Naive thymus-derived CD4-positive, alpha-beta T cell (primary cell): ENCODE measurements around the gene GABARAPL1. TPM values are rescaled to one million over a fixed set of nuclear protein-coding genes. Genes with fewer than 3 reads are reported as not detected.
A peak's percentile ranks its signal among the peaks of the same experiment; 100 is the strongest.

Experiments
- ATAC-seq: fragments of 150-1000 bp; cut with Tn5 transposase; 2 replicates; pipeline ENCODE4 v1.10.0; 2021; ENCODE audit warnings: mild to moderate bottlenecking, moderate library complexity
- CTCF ChIA-PET: fragments of 350-600 bp; sonication (Branson Sonifier 250); formaldehyde crosslinking; loops from one replicate; lab custom pipeline; 2021; ENCODE audit warnings: antibody characterized with exemption; lab: Charles Lee
- POLR2A ChIA-PET: fragments of 350-600 bp; sonication (Branson Sonifier 250); formaldehyde crosslinking; loops from one replicate; lab custom pipeline; 2021; ENCODE audit warnings: antibody characterized with exemption, inconsistent platforms; lab: Charles Lee
- DNase-seq, 9 donors: peaks; one replicate each; pipeline versions ENCODE4 v3.0.0 to v3.0.0-alpha.2; 2020 to 2022; ENCODE audit warnings: mixed read lengths in 1 of 9
- H3K27ac ChIP-seq: one replicate; pipeline ENCODE4 v1.7.0; 2013; ENCODE audit warnings: mild to moderate bottlenecking, low read depth, low read length, moderate library complexity
- H3K27me3 ChIP-seq, 2 donors: one replicate each; pipeline ENCODE4 v1.7.0; 2013; ENCODE audit warnings: low read length in 2 of 2, mild to moderate bottlenecking in 2 of 2, moderate library complexity in 2 of 2; ENCODE audit not compliant: control insufficient read depth in 2 of 2, insufficient read depth in 2 of 2
- H3K36me3 ChIP-seq, 3 experiments: 1 replicate in 2 of 3; 2 replicates in 1 of 3; pipeline ENCODE4 v1.7.0; 2013; ENCODE audit warnings: low read length in 3 of 3, mild to moderate bottlenecking in 3 of 3, moderate library complexity in 1 of 3; ENCODE audit not compliant: insufficient read depth in 3 of 3, control insufficient read depth in 2 of 3
- H3K4me1 ChIP-seq, 2 donors: one replicate each; pipeline ENCODE4 v1.7.0; 2013; ENCODE audit warnings: low read length in 2 of 2, mild to moderate bottlenecking in 2 of 2, moderate library complexity in 1 of 2; ENCODE audit not compliant: control insufficient read depth in 2 of 2, insufficient read depth in 2 of 2
- H3K4me3 ChIP-seq: 2 replicates; pipeline ENCODE4 v1.7.0; 2013; ENCODE audit warnings: mild to moderate bottlenecking, low read length
- H3K9me3 ChIP-seq, 3 experiments: 1 replicate in 2 of 3; 2 replicates in 1 of 3; pipeline ENCODE4 v1.7.0; 2013; ENCODE audit warnings: low read length in 3 of 3; ENCODE audit not compliant: control insufficient read depth in 2 of 3
- H3K27ac Mint-ChIP-seq, 9 donors: one replicate each; pipeline ENCODE4 v1.8.0; 2020 to 2022; ENCODE audit warnings: mixed read lengths in 9 of 9, mild to moderate bottlenecking in 8 of 9, moderate library complexity in 5 of 9, inconsistent platforms in 2 of 9
- H3K27me3 Mint-ChIP-seq, 5 donors: one replicate each; pipeline ENCODE4 v1.8.0; 2021 to 2022; ENCODE audit warnings: mixed read lengths in 5 of 5, mild to moderate bottlenecking in 1 of 5
- H3K36me3 Mint-ChIP-seq, 5 donors: one replicate each; pipeline ENCODE4 v1.8.0; 2020 to 2022; ENCODE audit warnings: mixed read lengths in 5 of 5, mild to moderate bottlenecking in 3 of 5, inconsistent platforms in 1 of 5
- H3K4me1 Mint-ChIP-seq, 7 donors: one replicate each; pipeline ENCODE4 v1.8.0; 2020 to 2022; ENCODE audit warnings: mixed read lengths in 7 of 7, mild to moderate bottlenecking in 3 of 7, inconsistent platforms in 1 of 7
- H3K4me3 Mint-ChIP-seq, 10 donors: one replicate each; pipeline ENCODE4 v1.8.0; 2020 to 2022; ENCODE audit warnings: mild to moderate bottlenecking in 10 of 10, mixed read lengths in 10 of 10, moderate library complexity in 6 of 10, inconsistent platforms in 2 of 10
- H3K9me3 Mint-ChIP-seq, 11 donors: one replicate each; pipeline ENCODE4 v1.8.0; 2020 to 2022; ENCODE audit warnings: mixed read lengths in 11 of 11, mild to moderate bottlenecking in 4 of 11, inconsistent platforms in 1 of 11, moderate library complexity in 1 of 11
- intact Hi-C, 2 donors: fragments of 100-400 bp; cut with micrococcal nuclease; formaldehyde crosslinking; loops; one replicate each; pipeline ENCODE4 v1.15.1; 2023
- polyA plus RNA-seq, 2 donors: library from polyadenylated mRNA; unstranded; fragments of 300-500 nt; fragmentation: Illumina TruSeq; gene quantifications; one replicate each; pipeline ENCODE4 v1.2.3, GENCODE V29; 2021
- total RNA-seq, 6 experiments: library from RNA in 5 of 6; stranded (reverse) in 5 of 6; gene quantifications; 1 replicate in 5 of 6; 2 replicates in 1 of 6; pipeline ENCODE4 v1.2.3 and lab custom pipeline; 2021 to 2026

Gene GABARAPL1
- total RNA-seq, result 100 to 1,000 TPM in 2 of 5 experiments, 10 to 100 TPM in 2, 1 to 10 TPM in 1; 3.7 to 165 (median 29.4) TPM
- 10 to 100 TPM; 14.7 to 14.9 TPM for polyA plus RNA-seq
- 181 reads per million, percentile 92 among the genes with 10 or more reads in this experiment for total RNA-seq (lab: John Stamatoyannopoulos, UW)

DNA sequence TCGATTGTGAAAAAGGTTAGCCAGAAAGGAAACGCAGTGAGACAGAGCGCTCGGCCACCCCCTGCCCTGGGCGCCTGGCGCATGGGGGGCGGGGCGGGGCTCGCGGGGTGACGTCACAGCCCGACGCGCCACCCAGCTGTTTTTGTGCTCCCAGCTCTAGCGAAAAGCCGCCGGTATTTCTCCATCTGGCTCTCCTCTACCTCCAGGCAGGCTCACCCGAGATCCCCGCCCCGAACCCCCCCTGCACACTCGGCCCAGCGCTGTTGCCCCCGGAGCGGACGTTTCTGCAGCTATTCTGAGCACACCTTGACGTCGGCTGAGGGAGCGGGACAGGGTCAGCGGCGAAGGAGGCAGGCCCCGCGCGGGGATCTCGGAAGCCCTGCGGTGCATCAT lies at the start of gene GABARAPL1:
GABARAPL1 (plus strand) TSS at position 139 of the 393 bp plus-strand sequence; CDS start at position 392, 253 bp downstream.
- Histone ChIP-seq H3K27ac (peak within 1 kb of the TSS; percentile 84), H3K9me3 (no peaks in the 10 kb centered on the region), H3K4me3 (peak within 1 kb of the TSS; percentile 91), H3K36me3 (peaks cover 0 to 5% (median 0%) of the 10 kb centered on the region in 3 experiments), H3K4me1 (peaks cover 12 to 22% of the 10 kb centered on the region in 2 donors), H3K27me3 (no peaks in the 10 kb centered on the region)
- peak; percentile 80 for ATAC-seq
- ChIA-PET CTCF (no interaction called here), POLR2A (interaction anchor here (0.5 to 2.8 kb wide), 8 partner anchors 152 to 959 kb away, joined by 3 to 13 read pairs (median 4); partner anchors contain the start of genes CD69, CLEC2B, MAGOHB and SMIM10L1)
- Mint-ChIP-seq H3K9me3 (peaks cover 0 to 4% (median 0%) of the 10 kb centered on the region in 11 donors), H3K27ac (peak within 1 kb of the TSS; percentile 91 to 99 (median 96)), H3K4me1 (peaks cover 14 to 31% (median 25%) of the 10 kb centered on the region in 7 donors), H3K4me3 (peak within 1 kb of the TSS; percentile 94 to 98 (median 96)), H3K27me3 (peaks cover 0 to 35% (median 0%) of the 10 kb centered on the region in 5 donors), H3K36me3 (no peaks in the 10 kb centered on the region)
- intact Hi-C loops, result loop anchor here (1.0 to 10.0 kb wide), 18 partner anchors 22 to 1970 kb away; partner anchors contain the start of genes CLEC2B (in 2 of the 2), MAGOHB (in 2 of the 2), SMIM10L1 (in 2 of the 2) and BCL2L14 (in 1 of the 2)
- peak; percentile 71 to 85 (median 81) for DNase-seq

DNA sequence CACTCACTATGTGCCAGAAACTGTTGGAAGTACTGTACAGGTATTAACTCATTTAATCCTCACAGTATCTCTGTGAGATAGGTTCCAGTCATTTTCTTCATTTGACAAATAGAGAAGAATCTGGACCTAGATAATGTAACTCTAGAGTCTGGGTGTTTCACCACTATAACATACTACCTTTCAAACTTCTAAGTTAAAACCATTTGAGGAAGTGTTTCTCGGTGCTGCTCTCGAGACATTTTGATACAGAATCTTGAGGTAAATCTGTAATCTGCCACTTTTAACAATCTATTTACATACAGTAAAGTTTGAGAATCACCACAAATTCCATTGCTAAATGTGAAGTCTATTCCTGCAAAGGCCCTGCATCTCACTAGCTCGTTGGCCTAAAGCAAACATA lies 49.6 kb upstream of the GABARAPL1 start:
- POLR2A ChIA-PET, result no interaction called here

DNA sequence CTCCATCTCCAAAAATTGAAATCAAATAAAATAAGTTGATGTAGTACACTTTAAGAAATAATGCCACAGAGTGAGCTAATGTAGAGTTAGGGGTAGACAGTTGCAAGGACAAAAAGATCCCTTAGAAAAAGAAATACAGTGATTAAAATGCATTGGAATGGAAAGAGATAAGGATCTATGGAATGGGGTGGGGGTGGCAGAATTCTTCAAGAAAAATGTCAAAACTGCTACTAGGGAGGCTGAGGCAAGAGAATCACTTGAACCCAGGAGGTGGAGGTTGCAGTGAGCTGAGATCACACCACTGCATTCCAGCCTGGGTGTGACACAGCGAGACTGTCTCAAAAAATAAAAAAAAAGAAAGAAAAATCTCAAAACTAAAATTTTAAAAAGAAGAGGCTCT lies 47.3 kb upstream of the GABARAPL1 start:
- no peaks in the 10 kb centered on the region for H3K27me3 ChIP-seq

More for the DNA sequence above, 49.6 kb upstream of the GABARAPL1 start:
- Mint-ChIP-seq H3K27me3 (peaks cover 0 to 43% (median 0%) of the 10 kb centered on the region in 5 donors), H3K36me3 (no peaks in the 10 kb centered on the region), H3K9me3 (no peaks in the 10 kb centered on the region), H3K4me1 (peaks cover 0 to 5% (median 0%) of the 10 kb centered on the region in 7 donors), H3K27ac (peak overlapping the region in 1 of 9 donors; percentile 36), H3K4me3 (no peak overlapping the region)
- intact Hi-C loops, result no loop called here
- no peaks in the 10 kb centered on the region for H3K4me1 ChIP-seq
- H3K36me3 ChIP-seq, result no peaks in the 10 kb centered on the region
- CTCF ChIA-PET, result no interaction called here
- H3K27ac ChIP-seq, result no peak overlapping the region
- no peaks in the 10 kb centered on the region for H3K27me3 ChIP-seq
- no peak overlapping the region for H3K4me3 ChIP-seq
- no peak for ATAC-seq
- H3K9me3 ChIP-seq, result no peaks in the 10 kb centered on the region
- no peak for DNase-seq

DNA sequence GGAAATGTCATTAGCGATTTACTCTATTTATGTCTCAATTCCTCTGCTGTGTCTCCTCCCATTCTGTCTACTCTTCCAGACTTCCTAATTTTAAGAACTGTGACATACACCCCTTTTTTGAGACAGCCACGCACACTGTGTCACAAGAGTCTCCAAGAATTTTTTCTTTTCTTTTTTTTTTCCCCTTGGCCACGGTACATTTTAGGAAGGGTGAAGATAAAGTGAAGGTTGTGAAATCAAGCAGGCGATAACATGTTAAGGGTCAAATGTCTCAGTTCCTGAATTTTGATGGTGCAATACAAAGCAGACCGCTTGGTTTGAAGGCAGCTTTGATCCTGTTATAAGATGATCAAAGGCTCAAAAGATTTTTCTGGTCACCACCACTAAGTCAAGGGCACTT lies 45.1 kb upstream of the GABARAPL1 start:
- H3K4me3 ChIP-seq, result no peak overlapping the region
- POLR2A ChIA-PET, result no interaction called here
- peaks cover 4 to 37% (median 13%) of the 10 kb centered on the region in 5 donors for H3K27me3 Mint-ChIP-seq
- peaks cover 0 to 2% (median 0%) of the 10 kb centered on the region in 7 donors for H3K4me1 Mint-ChIP-seq
- no peak for DNase-seq
- no peaks in the 10 kb centered on the region for H3K4me1 ChIP-seq
- H3K36me3 Mint-ChIP-seq, result no peaks in the 10 kb centered on the region
- H3K27ac Mint-ChIP-seq, result no peak overlapping the region
- CTCF ChIA-PET, result no interaction called here
- H3K9me3 ChIP-seq, result no peaks in the 10 kb centered on the region
- H3K9me3 Mint-ChIP-seq, result no peaks in the 10 kb centered on the region
- H3K27ac ChIP-seq, result no peak overlapping the region
- peak; percentile 68 for ATAC-seq
- intact Hi-C loops, result no loop called here
- no peak overlapping the region for H3K4me3 Mint-ChIP-seq
- no peaks in the 10 kb centered on the region for H3K27me3 ChIP-seq
- no peaks in the 10 kb centered on the region for H3K36me3 ChIP-seq

More for the DNA sequence above, 47.3 kb upstream of the GABARAPL1 start:
- no peak overlapping the region for H3K4me3 Mint-ChIP-seq
- Histone ChIP-seq H3K4me3 (no peak overlapping the region), H3K27ac (no peak overlapping the region), H3K9me3 (no peaks in the 10 kb centered on the region), H3K36me3 (no peaks in the 10 kb centered on the region), H3K4me1 (no peaks in the 10 kb centered on the region)
- H3K27me3 Mint-ChIP-seq, result peaks cover 0 to 31% (median 5%) of the 10 kb centered on the region in 5 donors
- H3K4me1 Mint-ChIP-seq, result peaks cover 0 to 2% (median 0%) of the 10 kb centered on the region in 7 donors
- no peak overlapping the region for H3K27ac Mint-ChIP-seq
- DNase-seq, result no peak
- ATAC-seq, result no peak
- intact Hi-C loops, result no loop called here
- ChIA-PET POLR2A (no interaction called here), CTCF (no interaction called here)
- H3K9me3 Mint-ChIP-seq, result no peaks in the 10 kb centered on the region
- no peaks in the 10 kb centered on the region for H3K36me3 Mint-ChIP-seq

DNA sequence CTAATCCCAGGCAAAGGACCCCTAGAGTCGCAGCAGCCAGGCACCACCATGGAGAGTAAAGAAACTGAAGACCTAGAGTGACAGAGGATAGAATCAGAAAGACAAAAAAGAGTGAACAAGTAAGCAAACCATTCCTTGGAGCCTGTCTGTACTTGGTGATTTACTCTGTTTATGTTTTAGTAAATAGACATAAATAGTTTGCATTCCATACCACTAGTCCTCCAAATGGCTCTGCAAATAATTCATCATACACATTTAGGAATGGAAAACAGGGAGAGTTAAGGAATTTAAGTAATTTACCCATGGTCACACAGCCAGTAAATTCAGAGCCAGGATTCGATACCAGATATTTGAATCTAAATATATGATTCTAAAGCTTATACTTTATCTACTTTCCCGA lies 43.6 kb upstream of the GABARAPL1 start:
- H3K4me3 ChIP-seq, result no peak overlapping the region
- CTCF ChIA-PET, result no interaction called here
- no peaks in the 10 kb centered on the region for H3K9me3 Mint-ChIP-seq

DNA sequence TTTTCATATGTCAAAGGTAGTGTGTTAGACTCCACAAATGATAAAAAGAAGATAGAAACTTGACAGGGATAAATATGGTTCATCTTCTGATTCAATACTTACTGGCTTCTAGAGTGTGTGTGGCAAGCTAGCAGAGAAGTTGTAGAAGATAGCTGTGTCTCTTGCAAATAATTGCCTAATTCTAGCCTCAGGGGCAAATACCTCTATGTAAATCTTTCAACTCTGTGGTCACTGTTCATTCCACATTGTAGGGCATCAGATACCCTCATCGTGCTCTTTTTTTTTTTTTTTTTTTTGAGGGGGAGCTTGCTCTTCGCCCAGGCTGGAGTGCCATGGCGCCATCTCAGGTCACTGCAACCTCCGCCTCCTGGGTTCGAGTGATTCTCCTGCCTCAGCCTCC lies 42.5 kb upstream of the GABARAPL1 start:
- Histone ChIP-seq H3K4me3 (no peak overlapping the region), H3K36me3 (no peaks in the 10 kb centered on the region), H3K27me3 (no peaks in the 10 kb centered on the region), H3K9me3 (no peaks in the 10 kb centered on the region), H3K4me1 (no peaks in the 10 kb centered on the region), H3K27ac (no peak overlapping the region)
- Mint-ChIP-seq H3K36me3 (no peaks in the 10 kb centered on the region), H3K4me1 (peaks cover 0 to 2% (median 0%) of the 10 kb centered on the region in 7 donors), H3K27me3 (peaks cover 12 to 45% (median 19%) of the 10 kb centered on the region in 5 donors), H3K9me3 (no peaks in the 10 kb centered on the region), H3K4me3 (no peak overlapping the region), H3K27ac (no peak overlapping the region)
- no peak for DNase-seq
- ChIA-PET CTCF (interaction anchor here (0.5 to 1.2 kb wide), 2 partner anchors 20 to 420 kb away, joined by 3 read pairs; no protein-coding TSS in a partner anchor), POLR2A (interaction anchor here (1.1 kb wide), 1 partner anchor 302 kb away, joined by 3 read pairs; no protein-coding TSS in a partner anchor)
- intact Hi-C loops, result no loop called here
- no peak for ATAC-seq

More for the DNA sequence above, 43.6 kb upstream of the GABARAPL1 start:
- Mint-ChIP-seq H3K27me3 (peaks cover 4 to 37% (median 19%) of the 10 kb centered on the region in 5 donors), H3K36me3 (no peaks in the 10 kb centered on the region), H3K4me3 (no peak overlapping the region), H3K4me1 (peaks cover 0 to 2% (median 0%) of the 10 kb centered on the region in 7 donors), H3K27ac (no peak overlapping the region)
- H3K36me3 ChIP-seq, result no peaks in the 10 kb centered on the region
- DNase-seq (no peak), ATAC-seq (no peak)
- no peaks in the 10 kb centered on the region for H3K9me3 ChIP-seq
- POLR2A ChIA-PET, result interaction anchor here (1.1 kb wide), 1 partner anchor 301 kb away, joined by 3 read pairs; no protein-coding TSS in a partner anchor
- intact Hi-C loops, result no loop called here
- H3K4me1 ChIP-seq, result no peaks in the 10 kb centered on the region
- no peak overlapping the region for H3K27ac ChIP-seq
- no peaks in the 10 kb centered on the region for H3K27me3 ChIP-seq
